ENCODE data around the gene IPPK. TPM values are rescaled to one million over a fixed set of nuclear protein-coding genes. Genes with fewer than 3 reads are reported as not detected.

Gene IPPK
- total RNA-seq, 1 donor from 2014 or later, result 15.2 TPM

GRCh38 chr9:92608241-92608908, 61.6 kb downstream of the IPPK start:
- DNase-seq (ENCODE audit: low read depth), result no peak
- no peak for TF ChIP-seq CTCF (conservative IDR thresholded peaks at IDR 0.05; ENCODE audit: low read depth, low read length)

GRCh38 chr9:92607773-92608172, 62.2 kb downstream of the IPPK start:
- DNase-seq (ENCODE audit: low read depth), result no peak
- TF ChIP-seq CTCF (conservative IDR thresholded peaks at IDR 0.05; ENCODE audit: low read depth, low read length), result no peak
- no peak overlapping the region for H3K4me3 ChIP-seq (ENCODE audit: low read depth, low read length)

More at GRCh38 chr9:92608241-92608908, 61.6 kb downstream of the IPPK start:
- H3K4me3 ChIP-seq (ENCODE audit: low read depth, low read length), result no peak overlapping the region

- DNase-seq (ENCODE audit: low read depth), result no peak
- no peak overlapping the region for H3K4me3 ChIP-seq (ENCODE audit: low read depth, low read length)
- no peak for TF ChIP-seq CTCF (conservative IDR thresholded peaks at IDR 0.05; ENCODE audit: low read depth, low read length)
These were observed 62.8 kb downstream of the IPPK start for GRCh38 chr9:92607088-92607487.

- H3K4me3 ChIP-seq (ENCODE audit: low read depth, low read length), result no peak overlapping the region
- no peak for DNase-seq (ENCODE audit: low read depth)
- TF ChIP-seq CTCF (conservative IDR thresholded peaks at IDR 0.05; ENCODE audit: low read depth, low read length), result no peak
These were observed 64.7 kb downstream of the IPPK start for GRCh38 chr9:92605224-92605623.

- DNase-seq (ENCODE audit: low read depth), result no peak
- TF ChIP-seq CTCF (conservative IDR thresholded peaks at IDR 0.05; ENCODE audit: low read depth, low read length), result no peak
- no peak overlapping the region for H3K4me3 ChIP-seq (ENCODE audit: low read depth, low read length)
These were observed 65.9 kb downstream of the IPPK start for GRCh38 chr9:92603990-92604389.

GRCh38 chr9:92603100-92603499, 66.8 kb downstream of the IPPK start:
- no peak for DNase-seq (ENCODE audit: low read depth)
- TF ChIP-seq CTCF (conservative IDR thresholded peaks at IDR 0.05; ENCODE audit: low read depth, low read length), result no peak
- H3K4me3 ChIP-seq (ENCODE audit: low read depth, low read length), result no peak overlapping the region

- DNase-seq (ENCODE audit: low read depth), result no peak
- H3K4me3 ChIP-seq (ENCODE audit: low read depth, low read length), result no peak overlapping the region
- no peak for TF ChIP-seq CTCF (conservative IDR thresholded peaks at IDR 0.05; ENCODE audit: low read depth, low read length)
These were observed 67.5 kb downstream of the IPPK start for GRCh38 chr9:92602413-92602812.
